Femur (tissue), 1 donor: ENCODE measurements around the gene CLASP1.
"Not testable (repeated sequence)": the region's sequence is repeated elsewhere in the genome, so short reads cannot be mapped to it uniquely, and the experiment has no call there.

Experiments used
- DNase-seq: peaks from one replicate; pipeline ENCODE4 v3.0.0-alpha.2; 2017

Gene CLASP1

DNA sequence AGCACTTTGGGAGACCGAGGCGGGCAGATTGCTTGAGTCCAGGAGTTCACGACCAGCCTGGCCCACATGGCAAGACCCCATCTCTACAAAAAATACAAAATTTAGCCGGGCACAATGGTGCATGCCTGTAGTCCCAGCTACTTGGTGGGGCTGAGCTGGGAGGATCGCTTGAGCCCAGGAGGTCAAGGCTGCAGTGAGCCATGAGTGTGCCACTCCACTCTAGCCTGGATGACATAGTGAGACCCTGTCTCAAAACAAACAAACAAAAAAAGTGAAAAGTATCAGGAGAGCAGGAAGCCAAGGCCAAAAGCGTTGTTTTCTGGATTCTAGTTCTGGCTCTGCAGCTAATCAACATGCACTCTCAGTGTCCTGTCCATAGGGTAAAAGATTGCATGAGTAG is 10.7 kb upstream of the CLASP1 start:
- DNase-seq: no peak

- not testable (repeated sequence) for DNase-seq
These were observed 9.1 kb upstream of the CLASP1 start for GRCh38 chr2:121658393-121658792.

DNA sequence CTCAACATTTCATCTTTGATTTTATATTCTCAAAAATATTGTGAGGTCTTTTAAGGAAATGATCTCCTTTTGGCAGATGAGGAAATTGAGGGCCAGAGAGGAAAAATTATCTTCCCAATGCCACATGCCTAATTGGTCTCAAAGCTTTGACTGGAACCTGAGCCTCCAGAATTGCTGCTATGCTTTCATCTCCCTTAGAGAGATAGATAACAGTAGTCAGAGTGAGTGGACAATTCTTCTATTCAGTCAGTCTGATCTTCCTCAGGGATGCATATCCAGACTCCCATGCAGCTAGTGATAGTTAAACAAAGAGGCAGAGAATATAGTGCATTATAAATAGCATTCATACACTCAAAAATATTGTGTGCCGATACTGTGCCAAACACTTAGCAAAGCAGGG is 3.8 kb upstream of the CLASP1 start:
- DNase-seq: no peak

GRCh38 chr2:121650315-121650930 is 1.2 kb upstream of the CLASP1 start:
- peak; percentile 33 for DNase-seq

- peak; percentile 98 for DNase-seq
These were observed 493 bp upstream of the CLASP1 start for GRCh38 chr2:121649596-121650314.

DNA sequence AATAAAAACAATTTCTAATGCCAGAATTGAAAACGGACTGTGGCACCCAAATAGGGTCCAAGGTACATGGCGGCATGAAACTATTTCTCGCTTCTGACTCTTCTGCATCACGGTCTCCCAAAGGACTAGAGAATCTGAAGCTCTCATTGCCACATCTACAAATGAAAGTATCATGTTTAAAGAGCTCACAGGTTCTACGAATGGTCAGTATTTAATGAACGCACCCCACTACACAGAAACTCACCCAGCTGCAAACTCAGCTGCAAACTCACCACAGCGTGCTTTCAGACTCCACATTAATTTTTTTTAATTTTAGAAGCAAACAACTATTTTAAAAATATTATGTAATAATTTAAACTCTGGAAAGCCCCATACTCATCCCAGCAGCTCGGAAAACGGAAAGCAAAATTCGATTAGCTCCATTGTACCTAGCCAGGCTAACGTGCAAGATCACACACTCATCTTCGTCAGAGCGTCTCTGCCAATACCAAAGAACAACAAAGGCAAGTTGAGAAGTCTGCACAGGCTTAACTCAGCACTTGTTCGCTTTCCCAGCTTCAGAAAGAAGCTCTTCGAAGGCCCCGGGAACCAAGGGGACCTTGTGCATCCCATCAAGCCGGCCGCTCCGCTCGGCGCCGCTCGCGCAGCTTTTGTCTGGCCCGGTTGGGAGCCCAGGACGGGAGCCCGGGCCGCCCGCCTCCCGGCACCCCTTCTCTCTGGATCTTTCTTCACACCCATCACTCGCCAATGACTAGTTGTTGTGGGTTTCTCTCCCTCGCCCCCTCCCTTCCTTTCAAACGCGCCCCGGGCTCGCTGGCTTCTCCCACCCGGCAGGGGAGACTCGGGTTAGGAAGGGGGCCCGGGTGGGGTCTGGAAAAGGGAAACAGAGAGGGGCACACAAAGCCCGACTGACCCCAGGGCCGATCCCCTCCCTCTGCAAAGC is 785 bp downstream of the CLASP1 start:
- DNase-seq: peak; percentile 58

DNA sequence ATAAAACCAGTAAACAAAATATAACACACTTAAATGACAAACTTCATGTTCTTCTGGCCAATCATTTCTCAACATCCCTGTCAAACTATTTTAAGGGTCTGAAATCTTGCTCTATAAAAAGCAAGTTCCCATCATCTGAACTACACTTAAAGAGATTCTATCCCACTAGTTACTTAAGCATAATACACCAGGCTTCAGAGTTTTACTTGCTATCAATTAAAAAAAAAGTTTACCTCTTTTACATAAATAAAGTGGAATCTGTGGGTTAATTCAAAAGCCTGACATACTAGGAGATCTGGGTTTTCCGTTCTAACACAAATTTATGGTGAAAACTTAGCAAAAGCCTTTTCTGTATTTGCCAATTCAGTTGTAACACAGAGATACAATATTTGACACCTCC is 1.9 kb downstream of the CLASP1 start:
- no peak for DNase-seq

GRCh38 chr2:121644715-121645114 is 4.5 kb downstream of the CLASP1 start:
- no peak for DNase-seq

DNA sequence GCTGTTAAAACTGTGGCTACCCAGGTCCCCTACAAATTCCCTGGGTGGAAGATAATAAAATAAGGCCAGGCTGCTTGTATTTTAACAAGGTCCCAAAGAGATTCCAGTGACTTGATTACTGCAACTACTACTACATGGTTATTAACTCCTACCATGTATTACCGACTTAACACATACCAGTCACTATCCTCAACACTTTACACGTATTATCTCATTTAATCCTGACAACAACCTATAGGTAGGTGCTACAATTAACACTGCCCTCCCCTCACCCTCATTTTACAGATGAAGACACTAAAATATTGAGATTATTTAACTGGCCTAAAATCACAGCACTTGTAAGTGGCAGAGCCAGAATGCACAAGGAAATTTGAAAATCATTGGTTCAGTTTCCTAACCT is 5.4 kb downstream of the CLASP1 start:
- DNase-seq: no peak

GRCh38 chr2:121640380-121641316 is 8.6 kb downstream of the CLASP1 start:
- no peak for DNase-seq

DNA sequence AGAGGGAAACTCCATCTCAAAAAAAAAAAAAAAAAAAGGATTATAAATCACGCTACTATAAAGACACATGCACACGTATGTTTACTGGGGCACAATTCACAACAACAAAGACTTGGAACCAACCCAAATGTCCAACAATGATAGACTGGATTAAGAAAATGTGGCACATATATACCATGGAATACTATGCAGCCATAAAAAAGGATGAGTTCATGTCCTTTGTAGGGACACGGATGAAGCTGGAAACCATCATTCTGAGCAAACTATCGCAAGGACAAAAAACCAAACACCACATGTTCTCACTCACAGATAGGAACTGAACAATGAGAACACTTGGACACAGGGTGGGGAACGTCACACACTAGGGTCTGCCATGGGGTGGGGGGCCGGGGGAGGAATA is 9.4 kb downstream of the CLASP1 start:
- not testable (repeated sequence) for DNase-seq

DNA sequence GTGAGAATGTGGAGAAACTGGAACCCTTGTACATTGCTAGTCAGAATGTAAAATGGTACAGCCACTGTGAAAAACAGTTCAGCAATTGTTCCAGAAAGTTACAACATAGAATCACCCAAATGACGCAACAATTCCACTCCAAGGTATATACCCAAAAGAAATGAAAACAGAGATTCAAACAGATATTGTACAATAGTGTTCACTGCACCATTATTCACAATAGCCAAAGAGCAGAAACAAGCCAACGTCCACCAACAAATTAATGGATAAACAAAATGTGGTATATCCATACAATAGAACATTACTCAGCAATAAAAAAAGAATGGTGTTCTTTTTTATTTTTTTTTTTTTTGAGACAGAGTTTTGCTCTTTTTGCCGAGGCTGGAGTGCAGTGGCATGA is 10.9 kb downstream of the CLASP1 start:
- DNase-seq: no peak

DNA sequence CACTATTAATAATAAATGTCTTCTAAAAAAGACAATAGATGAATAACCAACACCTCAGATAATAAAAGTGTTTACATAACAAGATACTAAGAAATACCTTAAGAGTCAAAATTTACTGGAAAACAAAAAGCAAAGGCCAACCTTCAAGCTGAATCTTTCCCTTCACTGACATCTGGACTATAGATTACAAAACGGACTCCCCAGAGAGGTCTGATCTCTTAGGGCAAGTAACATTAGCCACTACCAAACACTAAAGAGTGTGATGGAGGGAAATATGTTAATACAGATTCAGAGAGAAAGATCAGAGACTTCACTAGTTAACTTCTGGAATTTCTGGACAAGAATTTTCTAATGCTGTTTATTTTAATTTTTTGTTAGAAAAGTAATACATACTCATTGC is 13.9 kb downstream of the CLASP1 start:
- no peak for DNase-seq

DNA sequence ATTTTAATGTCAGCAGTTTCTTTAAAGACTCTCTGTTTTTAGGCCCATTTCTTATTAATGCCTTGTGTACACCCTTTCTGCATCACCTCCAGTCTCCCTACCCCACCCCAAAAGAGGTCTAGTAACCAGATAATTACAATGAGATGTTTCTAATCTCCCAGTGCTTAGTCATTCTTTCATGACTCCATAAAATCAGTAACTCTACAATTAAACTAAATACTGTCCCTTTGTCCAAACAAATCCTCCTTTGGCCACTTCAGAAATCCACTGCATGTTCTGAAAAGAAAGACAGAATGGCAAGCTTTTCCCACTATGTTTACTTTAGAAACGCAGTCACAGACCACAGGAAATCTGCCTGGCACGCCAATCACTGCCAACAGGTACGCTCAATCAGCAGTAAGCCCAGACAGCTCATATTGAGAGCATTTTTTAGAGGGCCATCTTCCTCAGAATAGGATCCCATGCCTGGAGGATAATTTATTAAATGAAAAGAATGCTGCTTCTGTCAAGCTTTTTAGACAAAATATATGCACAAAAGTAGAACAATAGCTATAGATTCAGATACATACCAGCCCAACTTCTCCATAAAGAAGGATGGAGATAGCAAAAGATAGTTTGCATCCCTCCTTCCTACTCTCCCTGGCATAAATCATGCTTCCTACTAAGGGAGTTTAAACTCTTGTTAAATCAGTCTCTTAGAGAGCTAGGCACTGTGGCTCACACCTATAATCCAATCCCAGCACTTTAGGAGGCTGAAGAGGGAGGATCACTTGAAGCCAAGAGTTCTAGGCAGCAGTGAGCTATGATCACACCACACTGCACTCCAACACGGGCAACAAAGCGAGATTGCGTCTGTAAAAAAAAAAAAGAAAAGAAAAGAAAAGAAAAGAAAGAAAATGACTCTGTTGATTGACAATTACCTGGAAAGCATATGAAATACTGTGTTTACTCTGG is 14.6 kb downstream of the CLASP1 start:
- DNase-seq: no peak

- no peak for DNase-seq
These were observed 15.8 kb downstream of the CLASP1 start for GRCh38 chr2:121633463-121633862.

GRCh38 chr2:121627525-121628050 is 21.7 kb downstream of the CLASP1 start:
- no peak for DNase-seq

DNA sequence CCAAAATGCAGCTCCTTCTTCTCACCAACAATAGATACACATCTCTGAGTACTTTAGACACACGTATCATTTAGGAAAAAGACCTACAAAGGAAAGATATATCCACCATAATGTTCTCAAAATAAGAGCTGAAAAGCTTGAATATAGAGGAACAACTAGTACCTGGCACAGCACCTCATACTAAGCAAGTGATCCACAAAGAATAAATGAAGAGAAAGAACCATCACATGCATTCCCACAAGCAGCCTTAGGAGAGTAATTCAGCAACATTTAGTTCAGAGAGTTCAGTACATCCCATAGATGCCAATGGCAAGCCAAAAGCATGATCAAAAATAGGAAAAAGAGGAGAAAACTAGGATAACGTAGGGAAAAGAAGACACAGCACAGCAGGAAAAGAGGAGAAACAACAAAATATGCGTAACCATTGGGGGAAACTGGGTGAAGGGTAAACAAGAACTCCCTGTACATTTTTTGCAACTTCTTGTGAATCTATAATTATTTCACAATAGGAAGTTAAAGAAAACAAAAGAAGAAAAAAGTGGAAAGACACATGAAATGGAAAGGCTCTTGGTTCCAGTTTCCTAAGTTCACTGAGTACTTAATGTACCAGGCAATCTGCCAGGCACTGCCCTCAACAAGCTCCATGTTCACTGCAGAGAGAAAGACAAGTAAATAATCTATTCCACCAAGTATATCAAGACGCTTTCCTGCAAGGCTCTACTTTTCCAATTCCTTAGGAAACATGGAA is 22.3 kb downstream of the CLASP1 start:
- DNase-seq: no peak

- DNase-seq: no peak
These were observed 23.3 kb downstream of the CLASP1 start for GRCh38 chr2:121625953-121626352.

GRCh38 chr2:121617042-121617599 is 32.1 kb downstream of the CLASP1 start:
- peak; percentile 19 for DNase-seq

DNA sequence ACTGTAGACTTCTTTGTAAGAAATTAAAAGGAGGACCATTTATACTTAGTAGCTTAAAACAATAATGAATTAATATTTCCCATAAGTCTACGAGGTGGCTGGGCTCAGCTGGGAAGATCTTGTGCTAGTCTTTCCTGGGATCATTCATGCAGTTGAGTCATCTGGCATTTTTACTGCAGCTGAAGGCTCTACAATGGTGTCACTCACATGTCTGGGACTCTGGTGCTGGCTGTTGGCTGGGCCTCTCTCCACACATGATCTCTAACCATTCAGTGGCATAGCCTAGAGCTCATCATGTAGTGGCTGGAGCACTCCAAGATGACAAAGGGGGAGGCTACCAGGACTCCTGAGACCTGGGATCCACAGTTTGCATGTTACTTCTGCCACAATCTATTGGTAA is 35.5 kb downstream of the CLASP1 start:
- DNase-seq: no peak
